KMS-11 (cell line): Measurements from ENCODE around the gene FHIT.

Experiments
- H2AFZ ChIP-seq: fragments of 200-600 bp; sonication (generic); 2 replicates; pipeline ENCODE4 v1.6.1; 2016; ENCODE audit warnings: antibody characterized with exemption, mixed run types, low read depth
- H3K27ac ChIP-seq: fragments of 200-600 bp; sonication (generic); 2 replicates; pipeline ENCODE4 v1.6.1; 2016; ENCODE audit warnings: mild to moderate bottlenecking, mixed run types
- H3K27me3 ChIP-seq: fragments of 200-600 bp; sonication (generic); 2 replicates; pipeline ENCODE4 v1.6.1; 2017; ENCODE audit warnings: mild to moderate bottlenecking, low read depth, mixed run types, moderate library complexity; ENCODE audit not compliant: insufficient read depth
- H3K36me3 ChIP-seq: fragments of 200-600 bp; sonication (generic); 2 replicates; pipeline ENCODE4 v1.6.1; 2017; ENCODE audit warnings: mild to moderate bottlenecking, mixed run types; ENCODE audit not compliant: insufficient read depth
- H3K4me1 ChIP-seq: fragments of 200-600 bp; sonication (generic); 2 replicates; pipeline ENCODE4 v1.6.1; 2016; ENCODE audit warnings: mild to moderate bottlenecking, low read depth, mixed run types; ENCODE audit not compliant: poor library complexity, severe bottlenecking
- H3K4me2 ChIP-seq: fragments of 200-600 bp; sonication (generic); 2 replicates; pipeline ENCODE4 v1.7.0; 2016; ENCODE audit warnings: mild to moderate bottlenecking, mixed run types
- H3K4me3 ChIP-seq: fragments of 200-600 bp; sonication (generic); IDR thresholded peaks from 2 replicates; pipeline ENCODE4 v1.6.1; 2017; ENCODE audit warnings: low read depth, low read length, mixed read lengths; ENCODE audit not compliant: insufficient read depth
- H3K79me2 ChIP-seq: fragments of 200-600 bp; sonication (generic); 2 replicates; pipeline ENCODE4 v1.6.1; 2016; ENCODE audit warnings: low read depth, mixed run types; ENCODE audit not compliant: insufficient read depth
- H3K9ac ChIP-seq: fragments of 200-600 bp; sonication (generic); 2 replicates; pipeline ENCODE4 v1.6.1; 2016; ENCODE audit warnings: mild to moderate bottlenecking, mixed run types
- H4K20me1 ChIP-seq: fragments of 200-600 bp; sonication (generic); 2 replicates; pipeline ENCODE4 v1.6.1; 2016; ENCODE audit warnings: mild to moderate bottlenecking, mixed run types; ENCODE audit not compliant: insufficient read depth
- TF ChIP-seq, protein P1 (sequence below): fragments of 200-600 bp; sonication (generic); conservative IDR thresholded peaks from 2 replicates; pipeline ENCODE4 v1.6.1; 2017; ENCODE audit warnings: low read depth, mild to moderate bottlenecking, antibody characterized with exemption, low read length, moderate library complexity, mixed read lengths

FHIT gene

DNA sequence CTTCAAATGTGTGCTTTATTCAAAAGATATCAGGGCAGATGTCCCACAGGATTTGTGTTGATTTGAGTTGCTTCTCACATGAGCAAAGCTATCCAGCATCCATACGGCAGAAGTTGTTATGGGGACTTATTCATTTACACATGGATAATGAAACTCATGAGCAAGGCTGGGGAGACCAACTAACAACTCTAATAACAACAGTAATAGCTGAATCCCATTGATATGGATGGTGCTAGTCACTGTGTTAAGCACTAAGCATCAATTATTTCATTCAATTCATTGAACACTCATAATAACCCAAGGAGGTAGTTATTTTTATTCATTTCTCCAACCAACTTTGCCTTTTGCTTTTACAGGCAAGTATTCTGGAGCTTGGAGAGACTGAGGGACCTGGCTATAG lies 1107.2 kb downstream of the FHIT start:
- TF ChIP-seq, protein P1, sequence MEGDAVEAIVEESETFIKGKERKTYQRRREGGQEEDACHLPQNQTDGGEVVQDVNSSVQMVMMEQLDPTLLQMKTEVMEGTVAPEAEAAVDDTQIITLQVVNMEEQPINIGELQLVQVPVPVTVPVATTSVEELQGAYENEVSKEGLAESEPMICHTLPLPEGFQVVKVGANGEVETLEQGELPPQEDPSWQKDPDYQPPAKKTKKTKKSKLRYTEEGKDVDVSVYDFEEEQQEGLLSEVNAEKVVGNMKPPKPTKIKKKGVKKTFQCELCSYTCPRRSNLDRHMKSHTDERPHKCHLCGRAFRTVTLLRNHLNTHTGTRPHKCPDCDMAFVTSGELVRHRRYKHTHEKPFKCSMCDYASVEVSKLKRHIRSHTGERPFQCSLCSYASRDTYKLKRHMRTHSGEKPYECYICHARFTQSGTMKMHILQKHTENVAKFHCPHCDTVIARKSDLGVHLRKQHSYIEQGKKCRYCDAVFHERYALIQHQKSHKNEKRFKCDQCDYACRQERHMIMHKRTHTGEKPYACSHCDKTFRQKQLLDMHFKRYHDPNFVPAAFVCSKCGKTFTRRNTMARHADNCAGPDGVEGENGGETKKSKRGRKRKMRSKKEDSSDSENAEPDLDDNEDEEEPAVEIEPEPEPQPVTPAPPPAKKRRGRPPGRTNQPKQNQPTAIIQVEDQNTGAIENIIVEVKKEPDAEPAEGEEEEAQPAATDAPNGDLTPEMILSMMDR: no peak
- Histone ChIP-seq H3K36me3 (no peaks in the 10 kb centered on the region), H3K4me2 (no peak overlapping the region), H3K79me2 (no peaks in the 10 kb centered on the region), H3K4me1 (no peaks in the 10 kb centered on the region), H3K4me3 (no peak overlapping the region), H3K27ac (no peak overlapping the region), H4K20me1 (no peaks in the 10 kb centered on the region), H3K27me3 (no peaks in the 10 kb centered on the region), H2AFZ (no peak overlapping the region), H3K9ac (no peak overlapping the region)

DNA sequence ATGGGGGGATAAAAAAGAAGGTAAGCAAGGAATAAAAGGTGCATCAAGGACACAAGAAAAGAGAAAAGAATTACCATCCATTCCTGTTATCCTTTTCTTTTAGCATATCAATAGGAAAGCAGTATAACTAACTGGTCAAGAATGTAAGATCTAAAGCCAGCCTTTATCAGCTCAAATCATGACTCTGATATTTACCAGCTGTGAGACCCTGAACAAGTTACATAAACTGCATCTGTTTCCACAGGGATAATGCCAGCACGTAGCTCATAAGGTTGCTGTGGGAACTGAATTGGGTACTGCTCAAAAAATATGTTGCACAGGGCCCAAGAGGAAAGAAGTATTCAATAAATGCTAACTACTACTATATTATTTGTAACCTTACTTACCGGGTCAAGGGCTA lies 1109.2 kb downstream of the FHIT start:
- Histone ChIP-seq H3K79me2 (no peaks in the 10 kb centered on the region), H3K4me3 (no peak overlapping the region), H4K20me1 (no peaks in the 10 kb centered on the region), H3K36me3 (no peaks in the 10 kb centered on the region), H3K4me2 (no peak overlapping the region), H2AFZ (no peak overlapping the region), H3K27me3 (no peaks in the 10 kb centered on the region), H3K4me1 (no peaks in the 10 kb centered on the region), H3K27ac (no peak overlapping the region), H3K9ac (no peak overlapping the region)
- TF ChIP-seq, protein P1: no peak

DNA sequence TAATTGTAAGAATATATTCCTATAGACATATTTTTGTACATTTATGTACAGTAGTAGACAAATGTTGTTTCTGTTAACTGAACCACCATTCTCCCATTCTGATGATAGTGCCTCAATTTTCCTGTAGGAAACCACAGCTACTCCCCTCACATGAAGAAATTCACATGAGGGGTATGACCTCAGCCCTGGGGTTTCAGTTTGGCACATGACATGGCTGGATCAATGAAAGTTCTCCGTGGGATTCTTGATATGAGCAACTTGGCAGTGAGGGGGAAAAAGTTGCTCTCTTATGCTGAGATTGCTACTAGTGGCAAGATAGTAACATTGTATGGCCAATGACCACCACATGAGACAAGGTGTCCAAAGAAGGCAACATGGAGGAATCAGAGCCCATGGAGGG lies 1111.1 kb downstream of the FHIT start:
- TF ChIP-seq, protein P1: no peak
- Histone ChIP-seq H3K36me3 (no peaks in the 10 kb centered on the region), H3K4me1 (no peaks in the 10 kb centered on the region), H4K20me1 (no peaks in the 10 kb centered on the region), H3K79me2 (no peaks in the 10 kb centered on the region), H3K9ac (no peak overlapping the region), H3K4me3 (no peak overlapping the region), H2AFZ (no peak overlapping the region), H3K4me2 (no peak overlapping the region), H3K27ac (no peak overlapping the region), H3K27me3 (no peaks in the 10 kb centered on the region)

DNA sequence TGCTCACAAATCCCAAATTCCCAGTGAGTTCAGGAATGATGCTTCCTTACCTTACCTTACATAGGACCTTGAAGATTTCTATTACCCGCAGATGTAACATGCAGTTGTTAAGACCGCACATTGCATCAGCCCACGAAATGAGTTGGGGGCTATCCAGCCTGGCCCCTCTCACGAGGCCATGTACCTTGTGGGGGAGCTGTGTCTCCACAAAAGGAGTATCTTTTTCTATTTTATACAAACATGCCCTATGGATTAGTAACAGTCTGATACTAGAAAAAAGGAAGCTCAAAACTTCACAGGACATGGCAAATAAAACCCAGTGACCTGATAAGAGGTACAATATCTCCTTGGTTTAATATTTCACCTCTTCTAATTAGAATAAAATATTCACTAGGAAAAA lies 1114.7 kb downstream of the FHIT start:
- Histone ChIP-seq H3K4me1 (no peaks in the 10 kb centered on the region), H3K9ac (no peak overlapping the region), H2AFZ (no peak overlapping the region), H4K20me1 (no peaks in the 10 kb centered on the region), H3K79me2 (no peaks in the 10 kb centered on the region), H3K27me3 (no peaks in the 10 kb centered on the region), H3K4me2 (no peak overlapping the region), H3K4me3 (no peak overlapping the region), H3K27ac (no peak overlapping the region), H3K36me3 (no peaks in the 10 kb centered on the region)
- TF ChIP-seq, protein P1: no peak

DNA sequence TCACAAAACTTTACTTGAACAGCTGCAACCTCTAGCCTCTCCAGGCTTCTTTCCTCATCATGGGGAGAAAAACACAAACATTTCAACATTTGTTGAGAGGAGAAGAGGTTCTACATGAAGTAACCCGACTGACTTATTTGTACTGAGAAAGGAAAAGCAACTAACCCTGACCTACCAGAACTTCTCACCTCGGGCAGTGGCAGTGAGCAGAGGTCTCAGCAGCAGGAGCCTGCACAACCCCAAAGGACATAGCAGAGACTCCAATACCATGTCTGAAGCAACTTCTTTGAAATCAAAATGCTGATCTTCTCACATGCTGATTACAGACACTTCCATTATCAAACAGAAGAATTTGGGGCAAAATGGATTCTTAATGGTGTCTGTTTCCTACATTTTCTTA lies 1115.8 kb downstream of the FHIT start:
- H3K27ac ChIP-seq: no peak overlapping the region
- H3K27me3 ChIP-seq: no peaks in the 10 kb centered on the region
- H2AFZ ChIP-seq: no peak overlapping the region
- no peaks in the 10 kb centered on the region for H3K4me1 ChIP-seq
- H3K4me2 ChIP-seq: no peak overlapping the region
- no peak overlapping the region for H3K9ac ChIP-seq
- TF ChIP-seq, protein P1: no peak
- no peak overlapping the region for H3K4me3 ChIP-seq
- no peaks in the 10 kb centered on the region for H4K20me1 ChIP-seq
- no peaks in the 10 kb centered on the region for H3K36me3 ChIP-seq
- no peaks in the 10 kb centered on the region for H3K79me2 ChIP-seq
